ENCODE results near the gene TRAPPC2L.

The TRAPPC2L gene

GRCh38 chr16:88909431-88910210 is 52.7 kb downstream of the TRAPPC2L start:
- DNase-seq: no peak

DNA sequence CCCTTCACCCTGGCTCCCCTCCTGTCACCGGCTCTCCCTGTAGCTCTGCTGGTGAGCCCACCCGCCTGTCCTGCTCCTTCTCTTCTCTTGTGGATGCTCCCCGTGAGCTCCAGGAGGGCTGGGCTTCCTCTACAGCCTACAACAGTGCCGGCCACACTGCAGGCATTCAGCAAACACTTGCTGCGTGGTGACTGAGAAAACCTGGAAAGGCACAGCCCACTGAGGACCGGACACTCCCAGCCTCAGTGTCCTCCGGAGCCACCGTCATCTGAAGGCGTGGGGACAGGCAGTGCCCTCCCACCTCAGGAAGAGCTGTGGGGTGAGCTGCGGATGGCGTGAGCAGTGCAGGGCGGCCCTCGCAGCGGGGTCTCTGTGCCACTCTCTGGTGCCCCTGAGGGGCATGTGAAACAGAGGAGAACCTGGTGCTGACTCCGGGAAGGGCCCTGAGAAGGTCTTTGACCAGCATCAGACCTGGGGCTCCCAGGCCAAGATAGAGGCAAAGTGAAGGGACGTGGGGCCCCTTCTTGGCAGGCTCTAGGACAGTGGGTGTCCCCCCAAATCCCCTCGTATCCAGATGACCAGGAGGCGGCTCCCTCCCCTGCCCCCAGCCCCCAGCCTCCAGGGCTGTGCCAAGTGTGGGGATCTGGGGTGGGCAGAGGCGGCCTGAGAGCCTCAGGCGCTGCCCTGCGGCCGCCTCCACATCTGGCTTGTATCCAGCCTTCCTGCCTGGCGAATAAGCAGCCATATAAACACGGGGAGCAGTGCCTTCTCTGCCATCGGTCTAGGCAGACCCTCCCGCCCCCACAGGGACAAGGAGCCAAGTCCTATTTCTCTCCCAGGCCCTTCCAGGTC is 53.6 kb downstream of the TRAPPC2L start:
- DNase-seq: no peak

DNA sequence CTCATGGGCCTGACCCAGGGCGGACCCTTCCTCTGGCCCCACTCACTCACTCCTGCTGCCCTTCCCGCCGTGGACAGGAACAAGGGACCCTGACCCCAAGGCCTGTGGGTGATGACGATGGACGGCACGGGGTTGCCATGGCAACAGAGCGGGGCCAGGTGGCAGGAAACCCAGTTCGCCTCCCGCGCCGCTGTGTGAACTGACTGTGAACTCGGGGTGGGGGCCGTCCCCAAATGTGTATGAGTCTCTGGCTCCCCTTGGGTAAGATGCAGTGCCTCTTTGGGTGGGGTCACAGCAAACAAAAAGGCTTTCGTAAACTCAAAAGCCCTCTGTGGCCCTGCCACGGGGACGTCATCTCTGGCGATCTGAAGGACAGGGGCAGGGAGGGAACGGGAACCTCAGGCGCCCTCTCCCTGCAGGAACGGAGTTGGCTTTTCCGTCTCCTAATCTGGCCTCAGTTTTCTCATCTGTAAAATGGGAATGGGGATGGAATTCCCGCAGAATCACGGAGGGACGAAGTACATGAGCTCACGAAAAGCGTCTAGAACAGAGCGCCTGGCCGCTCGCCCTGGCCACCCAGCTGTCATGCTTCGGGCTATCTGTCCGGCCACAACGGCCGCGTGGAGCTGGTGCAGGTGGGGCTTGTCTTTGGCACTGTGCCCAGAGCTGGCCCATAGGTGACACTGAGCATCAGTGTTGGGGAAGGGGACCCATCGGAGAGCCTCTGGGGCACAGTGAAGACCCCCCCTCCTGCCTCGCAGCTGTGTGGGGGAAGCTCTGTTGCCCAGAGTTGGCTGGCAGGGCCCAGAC is 54.4 kb downstream of the TRAPPC2L start:
- peak; percentile 48 for DNase-seq

GRCh38 chr16:88911946-88912310 is 55.0 kb downstream of the TRAPPC2L start:
- no peak for DNase-seq
